HK-2 (cell line): ENCODE data around the gene ARHGAP25.
A peak's percentile ranks its signal among the peaks of the same experiment; 100 is the strongest.

Source experiments
- DNase-seq: peaks from one replicate; pipeline ENCODE4 v3.0.0-alpha.2; 2018; ENCODE audit not compliant: unreplicated experiment

The ARHGAP25 gene

DNA sequence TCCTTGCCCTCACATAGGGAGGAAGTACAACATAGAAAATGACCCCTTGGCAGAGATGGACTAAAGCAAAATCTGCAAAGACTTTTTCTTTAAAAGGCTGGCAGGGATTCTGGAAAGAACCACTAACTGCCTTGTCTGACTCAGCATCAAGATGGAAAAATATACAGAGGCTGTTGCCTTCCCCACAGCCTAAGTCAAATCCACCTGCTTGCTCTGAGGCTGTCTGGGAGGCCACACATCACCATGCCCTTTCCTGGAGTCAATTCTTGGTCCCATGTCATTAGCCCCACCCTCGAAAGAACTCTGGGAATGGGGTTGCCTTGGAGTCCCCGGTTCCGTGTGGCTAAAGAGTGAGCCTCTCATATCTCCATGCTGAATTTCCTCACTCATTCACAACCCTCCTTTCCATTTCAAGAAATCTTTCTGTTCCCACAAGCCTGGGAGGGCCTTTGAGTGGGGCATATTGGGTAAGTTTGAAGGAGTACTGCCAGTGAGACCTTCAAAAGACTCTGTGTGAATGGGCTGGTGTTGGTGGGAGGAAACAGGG, 97.1 kb downstream of the ARHGAP25 start:
- no peak for DNase-seq

DNA sequence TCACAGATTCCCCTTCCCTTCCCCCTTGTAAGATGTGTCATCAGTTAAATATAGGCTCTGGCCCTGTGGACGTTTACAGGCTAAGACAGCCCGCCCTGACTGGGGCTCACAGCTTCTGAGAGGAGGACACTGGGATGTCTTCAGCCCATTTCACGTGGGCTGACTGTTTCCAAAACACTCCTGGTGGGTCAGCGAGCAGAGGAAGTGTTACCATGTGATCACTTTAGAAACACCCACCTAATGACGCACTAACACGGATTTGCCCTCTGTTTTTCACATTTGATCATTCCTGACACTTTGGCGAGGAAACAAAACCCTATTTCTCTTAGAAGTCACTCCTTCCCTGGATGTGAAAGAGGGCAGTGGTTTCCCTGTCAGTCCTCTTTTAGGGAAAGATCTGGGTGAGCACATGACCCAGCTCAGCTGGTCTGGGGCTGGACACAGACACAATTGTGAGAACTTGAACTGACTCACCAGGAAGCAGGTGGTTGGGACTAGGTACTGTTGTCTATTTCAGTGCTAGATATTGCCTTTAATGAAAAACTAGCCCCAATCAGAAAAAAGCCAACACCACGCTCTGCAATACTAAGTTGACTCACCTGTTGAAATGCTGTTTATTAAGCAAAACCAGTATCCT, 97.7 kb downstream of the ARHGAP25 start:
- DNase-seq, result peak; percentile 21

DNA sequence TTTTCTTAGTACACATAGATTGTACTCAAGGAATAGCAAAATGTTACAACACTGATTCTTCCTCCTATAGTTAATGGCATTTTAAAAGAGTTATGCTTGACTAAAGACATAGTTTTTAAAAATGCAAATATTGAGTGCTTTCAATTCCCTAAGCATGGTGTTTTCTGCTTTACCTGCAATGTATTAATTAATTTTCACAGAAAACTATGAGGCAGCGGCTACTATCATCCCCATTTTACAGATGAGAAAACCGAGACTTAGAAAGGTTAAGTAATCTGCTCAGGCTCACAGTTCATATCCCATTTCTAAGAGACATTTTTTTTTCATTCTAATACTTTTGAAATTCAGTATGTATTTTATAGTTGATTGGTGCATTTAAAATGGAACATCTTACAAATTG, 98.6 kb downstream of the ARHGAP25 start:
- no peak for DNase-seq

DNA sequence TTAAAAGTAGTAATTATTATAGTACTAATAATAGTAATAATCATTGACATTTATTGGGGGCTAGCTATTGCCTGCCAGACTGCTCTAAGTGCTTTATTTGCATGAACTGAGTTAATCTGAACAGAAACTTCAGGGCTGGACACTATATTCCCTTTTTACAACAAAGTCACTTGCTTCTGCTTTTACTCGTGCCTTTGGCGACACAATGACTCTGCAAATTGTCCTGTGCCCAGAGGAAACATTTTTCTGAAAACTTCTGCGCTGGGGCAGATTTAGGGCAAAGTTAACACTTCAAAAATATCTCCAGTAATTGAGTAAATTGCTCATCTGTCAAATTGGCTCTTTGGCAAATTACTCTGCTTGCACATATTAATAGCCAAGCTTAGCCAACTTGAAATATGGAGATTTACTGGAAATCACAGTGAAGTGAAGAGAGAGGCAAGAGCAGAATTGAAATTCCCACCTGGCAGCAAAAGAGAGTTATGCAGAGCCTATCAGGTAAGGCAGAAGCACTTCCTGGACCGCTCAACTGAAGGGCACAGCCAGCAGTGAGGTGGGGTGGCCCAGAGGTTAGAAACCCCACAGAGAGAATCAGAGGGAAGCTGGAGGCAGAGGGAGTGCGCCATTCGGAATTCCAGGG, 100.2 kb downstream of the ARHGAP25 start:
- no peak for DNase-seq

- no peak for DNase-seq
Observed at GRCh38 chr2:68835621-68836020, 101.0 kb downstream of the ARHGAP25 start.

DNA sequence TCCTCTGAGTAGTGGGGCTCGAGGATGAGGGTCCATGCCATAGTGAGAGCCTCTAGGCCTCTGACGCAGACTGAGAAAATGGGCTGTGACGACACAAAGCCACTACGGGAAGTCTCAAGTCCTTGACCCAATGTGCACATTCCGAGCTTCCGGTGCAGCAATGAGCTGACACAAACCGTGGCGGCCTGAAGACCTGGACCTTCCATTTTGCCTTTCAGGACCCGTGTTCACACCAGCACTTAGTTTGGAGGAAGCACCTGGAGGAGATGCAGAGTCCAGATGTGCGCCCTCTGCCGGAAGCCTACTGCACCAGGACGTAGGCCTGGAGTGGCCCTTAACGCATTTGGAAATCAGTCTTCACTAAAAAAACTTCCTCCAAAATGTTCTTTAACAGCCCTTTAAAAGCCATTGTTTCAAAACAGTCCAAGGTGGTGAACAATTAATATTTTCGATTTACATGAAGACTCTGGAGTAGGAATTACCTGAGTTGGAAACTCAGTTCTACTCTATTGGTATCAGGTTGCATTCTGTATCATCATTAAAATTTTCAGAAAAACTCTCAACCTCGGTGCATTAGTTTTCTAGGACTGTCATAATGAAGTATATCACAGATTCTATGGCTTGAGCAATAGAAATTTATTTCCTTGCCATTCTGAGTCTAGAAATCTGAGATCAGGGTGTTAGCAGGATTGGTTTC, 102.7 kb downstream of the ARHGAP25 start:
- no peak for DNase-seq

- no peak for DNase-seq
Observed at GRCh38 chr2:68837861-68838341, 103.3 kb downstream of the ARHGAP25 start.

DNA sequence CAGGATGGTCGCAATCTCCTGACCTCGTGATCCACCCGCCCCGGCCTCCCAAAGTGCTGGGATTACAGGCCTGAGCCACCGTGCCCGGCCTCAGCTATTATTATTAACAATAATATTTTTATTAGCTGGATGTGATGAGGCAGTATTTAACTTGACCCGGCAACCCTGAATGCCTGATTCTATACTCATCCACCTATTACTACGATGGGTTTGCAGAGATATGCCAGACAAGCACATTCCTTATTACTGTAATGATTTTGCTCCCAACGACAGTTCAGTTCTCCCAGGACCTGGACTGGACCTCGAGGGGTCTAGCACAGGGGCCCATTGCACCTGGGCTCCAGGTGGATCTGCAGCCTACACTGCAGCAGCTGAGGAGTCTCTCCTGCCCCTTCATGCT, 104.0 kb downstream of the ARHGAP25 start:
- DNase-seq, result no peak

- DNase-seq, result no peak
Observed at GRCh38 chr2:68839260-68839833, 104.7 kb downstream of the ARHGAP25 start.

DNA sequence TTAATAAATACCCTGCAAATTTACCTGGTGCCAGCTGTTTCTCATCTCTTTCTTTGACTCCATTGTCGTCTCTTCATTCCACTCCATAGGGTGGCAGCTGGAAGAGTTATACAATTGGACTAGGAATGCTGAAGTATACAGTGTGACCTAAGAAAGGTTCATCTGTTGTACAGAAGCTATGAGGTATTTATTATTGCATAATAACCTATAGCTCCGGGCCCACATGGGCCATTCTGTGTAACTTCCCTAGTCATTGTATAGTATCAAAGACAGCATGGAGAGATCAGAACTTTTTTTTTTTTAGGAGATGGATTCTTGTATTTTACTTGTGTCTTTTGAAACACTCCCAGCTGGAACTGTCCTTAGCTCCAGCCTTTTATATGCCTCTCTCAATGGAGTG, 110.4 kb downstream of the ARHGAP25 start:
- no peak for DNase-seq

DNA sequence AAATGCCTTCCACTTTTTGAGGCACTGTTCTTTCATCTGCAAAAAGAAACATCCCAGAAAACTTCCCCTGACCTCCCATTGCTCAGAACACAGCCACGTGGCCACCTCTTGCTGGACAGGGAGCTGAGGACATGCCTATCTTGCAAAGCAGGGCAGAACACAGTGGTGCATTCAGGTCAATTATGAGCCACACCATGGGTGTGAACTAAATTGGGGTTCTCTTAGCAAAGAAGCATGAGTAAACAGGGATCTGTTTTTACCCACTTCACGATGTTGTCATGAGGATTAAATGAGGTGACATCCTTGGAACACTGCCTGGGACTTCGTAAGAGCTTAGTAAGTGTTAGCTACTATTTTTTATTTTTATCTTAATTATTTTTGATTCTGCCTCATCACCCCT, 111.5 kb downstream of the ARHGAP25 start:
- no peak for DNase-seq

GRCh38 chr2:68847751-68848150, 113.1 kb downstream of the ARHGAP25 start:
- DNase-seq, result no peak

- DNase-seq, result no peak
Observed at GRCh38 chr2:68849579-68850030, 115.0 kb downstream of the ARHGAP25 start.

GRCh38 chr2:68850524-68850923, 115.9 kb downstream of the ARHGAP25 start:
- DNase-seq, result no peak

GRCh38 chr2:68853035-68853434, 118.4 kb downstream of the ARHGAP25 start:
- no peak for DNase-seq

DNA sequence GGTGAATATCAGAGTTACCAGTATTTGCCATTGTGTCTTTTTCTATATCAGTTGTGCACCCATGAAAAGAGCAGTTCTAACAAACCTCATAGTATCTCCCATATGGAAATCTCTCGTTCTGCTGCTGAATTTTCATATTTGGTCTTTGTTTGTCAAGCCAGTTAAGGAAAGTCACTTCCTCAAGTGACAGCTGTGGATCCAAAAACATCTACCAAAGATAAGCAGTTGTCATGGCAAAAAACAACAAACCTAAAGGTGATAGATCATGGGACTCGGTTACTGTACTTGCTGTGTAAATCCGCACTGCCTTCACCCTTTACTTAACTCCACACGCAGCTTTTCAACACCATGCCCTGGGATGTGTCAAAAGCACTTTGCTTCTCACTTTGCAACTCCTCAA, 119.3 kb downstream of the ARHGAP25 start:
- no peak for DNase-seq

GRCh38 chr2:68854476-68854875, 119.9 kb downstream of the ARHGAP25 start:
- DNase-seq, result no peak

- DNase-seq, result no peak
Observed at GRCh38 chr2:68855550-68855949, 120.9 kb downstream of the ARHGAP25 start.

GRCh38 chr2:68857202-68857845, 122.7 kb downstream of the ARHGAP25 start:
- no peak for DNase-seq

- DNase-seq, result no peak
Observed at GRCh38 chr2:68857855-68858456, 123.3 kb downstream of the ARHGAP25 start.

DNA sequence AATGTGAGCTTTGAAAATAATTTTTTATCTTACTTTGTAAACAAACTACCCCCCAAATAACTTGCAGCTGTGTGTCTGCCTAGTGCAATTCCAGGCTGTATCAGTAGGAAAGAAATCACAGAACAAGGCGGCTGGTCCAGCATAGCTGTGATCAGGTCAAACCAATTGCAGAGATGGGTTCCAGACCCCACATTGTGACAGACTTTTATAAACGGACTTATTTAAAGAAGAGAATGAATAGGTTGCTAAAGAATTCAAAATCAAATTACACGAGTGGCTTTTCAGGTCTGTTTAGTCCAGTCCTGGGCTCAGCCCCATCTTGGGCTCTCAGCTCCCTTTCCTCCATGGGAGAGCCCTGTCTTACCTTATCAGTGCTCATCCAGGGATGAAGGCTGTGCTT, 125.5 kb downstream of the ARHGAP25 start:
- no peak for DNase-seq
